Left lung (tissue), 10 donors: ENCODE data around the gene STING1. TPM values are rescaled to one million over a fixed set of nuclear protein-coding genes. Genes with fewer than 3 reads are reported as not detected.
"Not testable (repeated sequence)": the region's sequence is repeated elsewhere in the genome, so short reads cannot be mapped to it uniquely, and the experiment has no call there.

Experiments
- ATAC-seq: fragments of 200-7000 bp; cut with Tn5 transposase; one replicate; pipeline ENCODE4 v1.9.1; 2020; ENCODE audit warnings: moderate library complexity
- DNase-seq, 4 donors: peaks; one replicate each; pipeline ENCODE4 v3.0.0-alpha.2; 2013 to 2020
- H3K27ac ChIP-seq, 2 donors: fragments of 200-600 bp; sonication (generic) in 1 of 2; one replicate each; pipeline versions ENCODE4 v1.5.0 to v1.8.0; 2020 to 2021
- H3K27me3 ChIP-seq, 2 donors: fragments of 200-600 bp; sonication (generic) in 1 of 2; one replicate each; pipeline versions ENCODE4 v1.5.0 to v1.8.0; 2020 to 2021
- H3K36me3 ChIP-seq, 2 donors: fragments of 200-600 bp; sonication (generic) in 1 of 2; one replicate each; pipeline versions ENCODE4 v1.5.0 to v1.8.0; 2020 to 2021
- H3K4me1 ChIP-seq, 2 donors: fragments of 200-600 bp; one replicate each; pipeline ENCODE4 v1.8.0; 2021
- H3K4me3 ChIP-seq, 2 donors: fragments of 200-600 bp; sonication (generic) in 1 of 2; one replicate each; pipeline versions ENCODE4 v1.5.0 to v1.8.0; 2020 to 2021; ENCODE audit warnings: mild to moderate bottlenecking in 1 of 2
- H3K9me3 ChIP-seq, 2 donors: fragments of 200-600 bp; sonication (generic) in 1 of 2; one replicate each; pipeline versions ENCODE4 v1.5.0 to v1.8.0; 2020 to 2021
- CTCF ChIP-seq, 2 donors: fragments of 200-600 bp; sonication (generic) in 1 of 2; IDR thresholded peaks; one replicate each; pipeline versions ENCODE4 v1.5.0 to v1.8.0; 2021; ENCODE audit warnings: antibody characterized with exemption in 2 of 2
- intact Hi-C, 2 donors: fragments of 100-400 bp; cut with DNase I; formaldehyde crosslinking; loops; one replicate each; pipeline versions ENCODE4 v1.11.2 to v1.14.2; 2022
- polyA plus RNA-seq, 6 donors: library from polyadenylated mRNA; unstranded; fragments of 120-200 nt; gene quantifications; one replicate each; pipeline ENCODE4 v1.2.1, GENCODE V29; 2013; ENCODE audit not compliant: insufficient read length in 6 of 6
- total RNA-seq, 2 donors: library from RNA; stranded (reverse); fragmentation: NEBNext Ultra II Directional; extraction: Animal tissue kit (Norgen Biotek cat#: 25700); gene quantifications; one replicate each; pipeline ENCODE4 v1.2.1, GENCODE V29; 2021
- donor health status: DM: no; HTN: yes; CAD: no.
- donor health status: DM: no; HTN: no; CAD: no.

The STING1 gene
- total and polyA plus RNA-seq, 8 donors: 64.3 to 105 (median 70.4) TPM

GRCh38 chr5:139443831-139444453 is 38.6 kb downstream of the STING1 start:
- ATAC-seq (no peak), DNase-seq (no peak)
- Histone ChIP-seq H3K4me1 (peaks cover 0 to 16% of the 10 kb centered on the region in 2 donors), H3K27me3 (no peaks in the 10 kb centered on the region), H3K4me3 (no peak overlapping the region), H3K36me3 (peaks cover 0 to 6% of the 10 kb centered on the region in 2 donors), H3K9me3 (no peaks in the 10 kb centered on the region), H3K27ac (no peak overlapping the region)
- intact Hi-C loops: no loop called here
- TF ChIP-seq CTCF (IDR thresholded peaks at IDR 0.05): no peak

DNA sequence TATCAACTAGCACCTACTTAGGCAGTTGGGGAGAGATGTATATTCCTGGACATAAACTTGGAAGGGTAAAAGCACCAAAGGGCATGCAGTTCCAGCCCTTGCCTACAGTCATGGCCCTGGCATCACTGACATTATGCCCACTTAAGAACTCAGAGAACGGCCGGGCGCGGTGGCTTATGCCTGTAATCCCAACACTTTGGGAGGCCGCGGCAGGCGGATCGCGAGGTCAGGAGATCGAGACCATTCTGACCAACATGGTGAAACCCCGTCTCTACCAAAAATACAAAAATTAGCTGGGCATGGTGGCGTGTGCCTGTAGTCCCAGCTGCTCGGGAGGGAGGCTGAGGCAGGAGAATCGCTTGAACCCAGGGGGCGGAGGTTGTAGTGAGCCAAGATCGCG is 42.1 kb downstream of the STING1 start:
- H3K36me3 ChIP-seq, H3K4me3 ChIP-seq, H3K27ac ChIP-seq, H3K27me3 ChIP-seq, H3K9me3 ChIP-seq, DNase-seq, ATAC-seq, intact Hi-C loops: not testable (repeated sequence)
- peaks cover 5 to 21% of the 10 kb centered on the region in 2 donors for H3K4me1 ChIP-seq

DNA sequence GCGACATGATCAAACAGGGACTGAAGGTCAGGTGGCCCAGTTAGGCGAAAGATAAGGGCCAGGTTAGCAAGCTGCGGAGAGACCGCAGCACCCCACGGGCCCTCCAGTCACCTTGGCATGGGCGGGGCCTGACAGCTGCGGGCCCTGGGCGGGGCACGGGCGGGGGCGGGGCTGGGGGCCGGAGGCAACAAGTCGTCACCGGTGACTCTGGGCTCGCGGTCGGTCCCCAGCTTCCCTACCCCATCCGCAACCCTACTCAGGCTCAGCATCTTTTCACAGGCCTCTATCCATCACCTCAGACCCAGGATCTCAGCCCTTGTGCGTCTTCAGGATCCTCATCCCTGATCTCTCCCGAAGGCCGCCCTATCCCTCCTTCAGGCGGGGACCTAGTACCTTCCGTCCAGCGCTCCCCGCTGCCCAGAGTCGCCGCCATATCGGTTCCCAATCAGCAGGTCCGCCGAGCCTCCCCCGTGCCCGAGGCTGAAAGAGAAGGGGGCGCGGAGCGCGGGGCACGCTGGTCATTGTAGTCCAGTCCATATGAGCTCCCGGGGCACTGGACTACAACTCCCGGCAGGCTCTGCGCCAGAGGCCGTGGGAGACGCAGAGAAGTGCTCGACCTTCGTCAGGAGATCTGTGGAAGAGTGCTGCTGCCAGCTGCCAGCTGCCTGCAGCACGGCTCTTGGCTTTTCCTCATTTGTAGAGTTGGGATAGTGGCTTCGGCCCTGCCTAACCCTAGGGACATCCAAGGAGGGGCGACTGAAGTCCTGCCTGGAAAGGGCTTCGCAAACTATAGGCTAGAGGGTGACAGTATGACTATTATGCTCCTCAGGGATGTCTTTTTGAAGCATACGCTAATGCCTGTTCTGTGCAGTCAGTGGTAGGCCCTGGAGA is 43.3 kb downstream of the STING1 start, which contains the start of gene DNAJC18:
Gene DNAJC18, minus strand, starts transcription at position 513 of the 891 bp plus-strand sequence. Its CDS starts 80 bp downstream, at position 433.
- Histone ChIP-seq H3K27ac (peak within 1 kb of the TSS; percentile 95 to 96), H3K36me3 (no peaks in the 10 kb centered on the region), H3K4me3 (peak within 1 kb of the TSS; percentile 71 to 83), H3K9me3 (no peaks in the 10 kb centered on the region), H3K4me1 (peaks cover 5 to 21% of the 10 kb centered on the region in 2 donors), H3K27me3 (no peaks in the 10 kb centered on the region)
- TF ChIP-seq CTCF (IDR thresholded peaks at IDR 0.05): no peak
- intact Hi-C loops: no loop called here
- peak; percentile 87 to 98 (median 94) for DNase-seq
- peak; percentile 100 for ATAC-seq

DNA sequence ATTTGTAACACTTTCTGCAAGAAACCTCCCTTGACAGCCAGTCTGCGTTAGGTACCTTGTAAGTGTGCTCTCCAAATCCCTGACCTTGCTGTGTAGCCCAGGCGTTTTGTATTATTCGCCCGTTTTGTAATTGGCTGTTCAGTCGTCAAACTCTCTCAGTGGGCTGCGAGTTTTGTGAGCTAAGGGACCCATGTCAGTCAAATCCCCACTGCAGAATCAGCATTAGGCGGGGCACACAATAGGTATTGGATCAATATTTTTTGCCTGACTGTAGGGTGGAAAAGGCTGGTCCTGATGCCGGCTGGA is 43.9 kb downstream of the STING1 start:
- Histone ChIP-seq H3K36me3 (no peaks in the 10 kb centered on the region), H3K4me1 (peaks cover 5 to 19% of the 10 kb centered on the region in 2 donors), H3K4me3 (peak overlapping the region; percentile 71 to 83), H3K27me3 (no peaks in the 10 kb centered on the region), H3K9me3 (no peaks in the 10 kb centered on the region), H3K27ac (peak overlapping the region; percentile 95 to 96)
- intact Hi-C loops: no loop called here
- DNase-seq: no peak
- no peak for TF ChIP-seq CTCF (IDR thresholded peaks at IDR 0.05)
- ATAC-seq: no peak

GRCh38 chr5:139435676-139436075 is 46.9 kb downstream of the STING1 start:
- ATAC-seq (no peak), DNase-seq (no peak)
- H3K4me3 ChIP-seq: no peak overlapping the region
- peaks cover 5 to 11% of the 10 kb centered on the region in 2 donors for H3K4me1 ChIP-seq
- intact Hi-C loops: no loop called here
- H3K36me3 ChIP-seq: peaks cover 0 to 5% of the 10 kb centered on the region in 2 donors
- H3K9me3 ChIP-seq: no peaks in the 10 kb centered on the region
- H3K27ac ChIP-seq: no peak overlapping the region
- TF ChIP-seq CTCF (IDR thresholded peaks at IDR 0.05): no peak
- no peaks in the 10 kb centered on the region for H3K27me3 ChIP-seq
